CD4-positive, alpha-beta T cell treated with Interleukin-17A for 1 hour (primary cell): ENCODE measurements around the gene ZC3H18.

ENCODE experiments used
- DNase-seq: peaks from one replicate; pipeline ENCODE4 v3.0.0-alpha.2; 2020

Gene ZC3H18

DNA sequence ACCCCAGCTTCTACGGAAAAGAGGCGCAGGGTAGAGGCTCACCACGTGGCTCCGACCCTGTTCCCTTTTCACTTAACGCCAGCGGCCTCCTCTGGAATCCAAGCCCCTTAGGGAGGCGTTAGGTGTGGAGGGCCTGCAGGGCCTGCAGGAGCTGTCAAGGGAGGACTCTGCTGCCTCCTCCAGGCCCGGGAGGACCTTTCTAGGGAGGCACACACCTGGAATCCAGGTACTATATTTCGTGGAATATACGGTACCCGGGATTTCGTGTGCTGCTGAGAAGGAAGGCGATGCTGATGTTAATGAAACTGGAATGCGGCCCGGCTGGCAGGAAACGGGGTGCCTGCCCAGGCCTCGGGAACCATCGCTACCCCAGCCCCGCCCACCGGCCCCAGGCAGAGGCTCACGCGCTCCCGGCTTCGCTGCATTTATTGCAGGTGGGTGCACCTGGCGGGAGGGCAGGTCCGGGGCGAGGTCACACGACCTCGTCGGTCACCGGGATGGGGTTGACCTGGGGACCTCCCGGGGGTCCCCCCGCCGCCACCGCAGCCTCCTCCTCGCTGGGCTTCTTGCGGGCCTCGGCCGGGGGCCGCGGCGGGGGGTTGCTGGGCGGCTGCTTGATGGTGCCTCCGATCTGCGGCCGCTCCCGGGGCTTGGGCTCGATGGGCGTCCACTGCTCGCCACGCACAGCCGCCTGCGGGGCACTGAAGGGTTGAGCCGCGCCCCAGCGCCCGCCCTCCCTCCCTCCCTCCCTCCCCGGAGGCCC is 72.9 kb downstream of the ZC3H18 start:
- DNase-seq: no peak

- DNase-seq: no peak
Measured at GRCh38 chr16:88643644-88643932, 73.4 kb downstream of the ZC3H18 start.

DNA sequence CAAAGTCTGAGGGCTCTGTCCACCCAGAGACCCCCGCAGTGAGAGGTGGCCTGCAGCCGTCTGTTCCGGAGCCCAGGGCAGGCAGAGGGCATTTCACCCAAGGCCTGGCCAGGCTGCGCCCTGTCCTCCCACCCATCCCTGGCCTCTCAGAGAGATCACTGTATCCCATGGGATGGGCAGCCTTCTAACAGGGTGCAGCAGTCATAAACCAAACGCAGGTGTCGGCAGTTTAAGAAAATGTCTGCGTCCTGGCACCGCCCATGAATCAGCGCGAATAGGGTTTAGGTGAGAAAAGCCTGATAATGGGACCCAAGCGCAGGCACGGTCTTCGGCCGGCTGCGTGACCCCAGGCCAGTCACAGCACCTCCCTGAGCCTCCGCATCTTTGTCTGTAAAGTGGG is 75.3 kb downstream of the ZC3H18 start:
- DNase-seq: no peak

DNA sequence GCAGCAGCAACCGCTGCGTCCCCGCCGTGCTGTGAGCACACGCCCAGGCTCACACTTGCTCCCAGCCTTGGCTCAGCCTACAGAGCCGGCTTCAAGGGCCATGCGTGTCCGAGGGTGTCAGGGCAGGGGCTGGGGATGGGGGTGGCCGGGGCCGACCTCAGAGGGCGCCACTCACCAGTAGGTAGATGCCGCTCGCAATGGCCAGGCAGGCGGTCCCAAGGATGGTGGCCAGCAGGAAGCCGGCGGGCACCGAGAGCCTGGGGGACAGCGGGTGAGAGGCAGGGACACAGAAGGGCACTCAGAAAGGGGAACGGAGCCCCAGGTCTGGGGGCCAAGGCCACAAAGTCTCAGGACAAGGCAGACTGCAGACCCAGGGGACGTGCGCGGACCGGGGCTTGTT is 75.7 kb downstream of the ZC3H18 start:
- no peak for DNase-seq

- no peak for DNase-seq
Measured at GRCh38 chr16:88646345-88647034, 76.3 kb downstream of the ZC3H18 start.

DNA sequence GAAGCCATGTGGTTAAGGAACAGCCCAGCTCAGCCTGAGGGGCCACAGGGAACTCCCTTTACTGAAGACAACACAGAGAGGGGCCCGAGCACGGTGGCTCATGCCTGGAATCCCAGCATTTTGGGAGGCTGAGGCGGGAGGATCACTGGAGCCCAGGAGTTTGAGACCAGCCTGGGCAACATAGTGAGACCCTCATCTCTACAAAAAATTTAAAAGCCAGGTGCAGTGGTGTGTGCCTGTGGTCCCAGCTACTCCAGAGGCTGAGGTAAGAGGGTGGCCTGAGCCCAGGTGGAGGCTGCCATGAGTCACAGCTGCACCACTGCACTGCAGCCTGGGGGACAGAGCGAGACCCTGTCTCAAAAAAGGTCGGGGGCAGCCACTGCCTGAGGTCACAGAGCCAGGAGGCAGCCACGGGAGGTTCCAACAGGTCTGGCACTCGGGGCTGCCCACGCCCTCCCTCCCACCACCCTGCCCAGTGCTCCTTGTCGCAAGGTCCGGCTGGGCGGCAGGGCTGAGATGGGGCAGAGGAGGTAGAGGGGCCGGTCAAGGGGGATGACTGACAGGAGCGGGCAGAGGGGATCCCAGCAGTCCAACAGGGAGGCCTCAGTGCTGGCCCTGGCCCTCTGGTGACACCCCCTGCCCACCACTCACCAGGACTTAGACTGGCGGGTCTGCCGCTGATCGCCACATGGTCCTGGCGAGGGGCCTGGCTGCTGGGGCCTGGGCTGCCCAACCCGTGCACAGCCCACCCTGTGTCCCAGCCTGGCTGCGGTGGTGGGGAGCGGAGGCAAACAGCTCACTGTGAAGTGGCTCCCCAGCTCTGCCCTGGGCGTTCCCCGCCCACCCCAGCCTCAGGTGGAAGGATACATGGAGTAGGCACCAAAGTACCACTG is 77.2 kb downstream of the ZC3H18 start:
- DNase-seq: no peak

- no peak for DNase-seq
Measured at GRCh38 chr16:88649195-88649923, 79.2 kb downstream of the ZC3H18 start.

DNA sequence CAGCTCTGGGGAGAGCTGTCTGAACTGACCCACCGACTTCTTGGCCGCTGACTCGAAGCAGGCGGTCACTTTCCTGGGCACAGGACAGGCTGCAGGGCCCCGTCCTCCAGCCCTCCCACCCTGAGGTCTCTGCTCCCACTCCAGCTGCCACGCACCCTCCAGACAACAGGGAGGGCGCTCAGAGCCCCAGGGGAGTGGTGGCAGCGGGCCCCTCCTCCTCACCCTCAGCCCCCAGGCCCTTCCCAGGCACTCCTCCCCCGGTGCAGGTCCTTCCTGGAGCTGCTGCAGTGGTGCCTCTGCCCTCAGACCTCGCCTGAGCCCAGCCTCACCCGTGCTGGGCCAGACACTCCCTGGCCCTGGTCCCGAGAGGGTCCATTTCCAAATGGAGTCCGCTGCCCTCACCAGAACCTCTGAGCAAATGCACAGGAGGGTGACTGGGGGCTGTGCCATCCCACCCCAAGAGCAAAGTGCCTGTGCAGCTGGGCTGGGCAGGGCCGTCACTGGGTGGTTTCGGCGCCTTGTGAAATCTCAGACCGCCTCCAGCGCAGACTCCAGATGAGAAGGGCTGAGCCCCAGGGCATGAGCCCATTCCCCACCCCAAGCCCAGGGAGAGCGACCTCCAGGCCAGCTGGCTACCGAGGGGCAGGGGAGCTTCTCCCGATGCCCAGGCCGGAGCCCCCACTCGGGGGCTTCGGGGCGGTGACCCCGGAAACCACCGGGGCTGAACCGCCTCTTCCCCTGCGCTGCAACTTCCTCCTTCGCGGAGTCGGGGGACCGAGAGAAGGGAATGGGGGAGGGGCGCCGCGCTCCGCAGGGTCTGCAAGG is 79.9 kb downstream of the ZC3H18 start:
- peak; percentile 47 for DNase-seq

DNA sequence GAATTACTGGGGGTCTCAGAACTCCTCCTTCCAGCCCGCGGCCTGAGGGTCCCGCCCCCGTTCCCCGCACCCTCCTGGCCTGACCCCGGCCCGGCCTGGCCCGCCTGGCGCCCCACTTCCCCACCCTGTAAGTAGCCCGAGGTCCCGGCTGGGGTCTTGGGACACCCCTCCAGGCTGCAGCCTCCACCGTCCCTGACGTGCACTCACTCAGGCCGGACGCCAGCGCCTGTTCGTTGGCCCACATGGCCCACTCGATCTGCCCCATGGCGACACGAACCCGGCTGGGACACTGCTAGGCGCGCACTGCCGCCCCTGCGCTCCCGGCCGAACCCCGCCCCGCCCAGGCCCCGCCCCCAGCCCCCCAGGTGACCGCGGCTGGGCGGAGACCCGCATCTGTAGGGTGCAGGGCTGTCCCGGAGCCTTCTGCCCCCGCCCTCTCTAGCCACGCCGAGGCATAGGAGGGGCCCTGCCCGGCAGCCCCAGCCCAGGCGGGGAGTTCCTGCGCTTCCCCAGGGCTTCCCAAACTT is 80.6 kb downstream of the ZC3H18 start, which contains the start of gene CYBA:
TSS of gene CYBA (minus strand) at position 305 of the 527 bp plus-strand sequence. CDS start at position 265, 40 bp downstream.
- DNase-seq: peak; percentile 90

DNA sequence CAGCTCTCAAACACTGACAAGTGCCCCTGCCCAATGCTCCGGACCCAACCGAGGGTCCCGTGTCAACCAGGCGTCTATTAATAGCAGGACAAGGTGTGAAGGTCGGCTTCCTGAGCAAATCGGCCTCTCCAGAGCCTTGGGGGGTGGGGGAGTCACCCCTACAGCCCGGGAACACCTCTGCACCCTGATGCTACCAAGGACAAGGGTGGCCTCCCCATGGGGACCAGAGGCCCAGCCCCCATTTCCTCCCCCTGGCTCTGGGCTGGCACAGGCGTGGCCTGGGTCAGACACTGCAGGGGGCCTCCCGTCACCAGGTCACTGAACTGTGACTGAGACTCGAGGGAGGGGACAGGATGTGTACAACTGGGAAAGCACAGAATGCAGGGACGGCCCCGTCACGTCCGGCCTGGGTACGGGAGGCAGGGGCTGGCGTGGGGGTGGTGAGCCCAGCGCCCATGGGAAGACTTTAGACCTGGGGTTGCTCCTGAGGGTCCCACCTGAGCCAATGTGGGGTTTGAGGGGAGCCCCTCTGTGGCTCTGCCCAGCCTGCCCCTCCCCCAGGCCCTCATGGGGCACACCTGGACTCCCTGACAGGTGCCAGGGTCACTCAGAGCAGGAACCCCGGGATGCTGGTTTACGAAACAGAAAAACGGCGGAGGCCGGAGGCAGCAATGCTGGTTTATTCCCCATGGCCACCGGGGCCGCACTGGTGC is 81.2 kb downstream of the ZC3H18 start:
- DNase-seq: peak; percentile 90

DNA sequence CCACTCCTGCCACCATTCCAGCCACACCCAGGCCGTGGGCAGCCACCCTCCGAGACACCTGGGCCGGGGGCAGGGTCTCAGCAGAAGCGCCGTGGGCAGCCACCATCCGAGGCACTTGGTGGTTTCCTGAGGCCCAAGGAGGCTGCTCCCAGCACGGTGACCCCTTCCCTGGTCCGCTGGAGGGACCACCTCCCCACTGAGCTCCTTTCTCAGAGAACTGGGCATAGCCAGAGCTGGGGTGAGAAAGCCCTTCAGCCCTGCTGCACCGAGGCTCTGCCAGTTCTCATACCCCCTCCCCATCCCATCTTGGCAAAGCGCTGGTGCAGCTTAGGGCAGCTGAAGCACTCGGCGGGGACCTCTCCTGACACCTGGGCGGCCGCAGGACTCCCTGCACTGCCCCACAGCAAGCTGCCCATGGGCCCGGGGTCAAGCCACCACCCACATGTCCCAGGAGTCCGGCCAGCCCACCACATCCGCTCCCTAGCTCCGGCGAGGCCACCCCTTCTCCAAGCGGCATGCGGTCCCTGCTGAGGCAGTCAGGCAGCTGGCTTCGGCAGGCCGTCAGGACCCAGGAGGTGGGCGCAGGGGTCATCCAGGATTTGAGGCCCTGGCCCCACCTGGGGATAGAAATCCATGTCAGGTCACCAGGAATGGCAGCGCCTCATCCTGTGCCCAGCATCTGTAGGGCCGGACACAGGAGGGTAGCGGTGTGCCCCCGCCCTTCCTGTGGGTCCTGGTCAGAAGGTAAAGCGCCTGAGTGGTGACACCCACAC is 82.0 kb downstream of the ZC3H18 start:
- no peak for DNase-seq

DNA sequence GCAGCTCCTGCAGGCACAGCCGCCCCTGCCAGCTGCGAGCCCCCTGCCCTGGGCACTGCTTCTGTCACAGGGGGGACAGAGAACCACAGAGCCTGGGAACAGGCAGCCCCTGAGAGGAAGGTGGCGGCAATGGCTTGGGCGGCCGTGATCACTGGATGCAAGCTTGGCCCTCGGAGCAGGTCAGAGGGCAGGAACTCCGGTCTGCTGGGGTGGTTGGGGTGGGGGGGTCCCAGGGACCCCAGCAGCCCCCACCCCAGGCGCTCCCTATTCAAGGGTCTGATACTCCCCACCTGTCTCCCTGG is 82.5 kb downstream of the ZC3H18 start:
- DNase-seq: no peak

GRCh38 chr16:88653101-88653500 is 82.9 kb downstream of the ZC3H18 start:
- DNase-seq: no peak

DNA sequence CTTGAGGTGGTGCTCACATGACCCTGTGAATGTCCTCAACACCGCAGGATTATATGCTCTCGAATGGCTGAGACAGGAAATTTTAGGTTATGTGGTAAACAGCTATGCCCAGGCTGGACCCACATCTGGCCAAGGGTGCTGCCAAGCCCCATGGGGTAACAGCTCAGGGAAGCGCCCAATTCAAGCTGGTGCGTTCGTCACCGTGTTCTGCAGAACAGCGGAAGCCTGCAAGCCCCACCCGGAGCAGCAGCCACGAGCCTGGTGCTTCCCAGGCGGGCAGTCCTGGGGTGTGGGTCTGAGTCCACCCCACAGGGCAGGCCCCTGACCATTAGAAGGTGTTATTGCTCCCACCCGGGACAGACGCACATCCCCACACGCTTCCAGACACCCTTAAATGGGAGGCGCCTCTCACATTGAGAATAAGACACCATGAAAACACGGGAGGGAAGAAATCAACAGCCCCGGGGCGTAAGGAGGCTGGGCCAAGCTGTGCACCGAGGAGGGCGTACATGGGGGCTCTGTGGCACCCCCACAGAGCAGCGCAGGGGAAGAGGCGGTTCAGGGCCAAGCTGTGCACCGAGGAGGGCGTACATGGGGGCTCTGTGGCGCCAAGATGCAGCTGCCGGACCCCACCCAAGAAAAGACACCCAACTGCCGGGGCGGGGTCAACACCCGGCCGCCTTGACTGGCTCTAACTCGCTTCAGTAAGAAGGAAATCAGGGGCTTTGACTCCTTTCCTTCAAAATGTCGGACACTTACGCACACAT is 83.6 kb downstream of the ZC3H18 start:
- DNase-seq: peak; percentile 33

DNA sequence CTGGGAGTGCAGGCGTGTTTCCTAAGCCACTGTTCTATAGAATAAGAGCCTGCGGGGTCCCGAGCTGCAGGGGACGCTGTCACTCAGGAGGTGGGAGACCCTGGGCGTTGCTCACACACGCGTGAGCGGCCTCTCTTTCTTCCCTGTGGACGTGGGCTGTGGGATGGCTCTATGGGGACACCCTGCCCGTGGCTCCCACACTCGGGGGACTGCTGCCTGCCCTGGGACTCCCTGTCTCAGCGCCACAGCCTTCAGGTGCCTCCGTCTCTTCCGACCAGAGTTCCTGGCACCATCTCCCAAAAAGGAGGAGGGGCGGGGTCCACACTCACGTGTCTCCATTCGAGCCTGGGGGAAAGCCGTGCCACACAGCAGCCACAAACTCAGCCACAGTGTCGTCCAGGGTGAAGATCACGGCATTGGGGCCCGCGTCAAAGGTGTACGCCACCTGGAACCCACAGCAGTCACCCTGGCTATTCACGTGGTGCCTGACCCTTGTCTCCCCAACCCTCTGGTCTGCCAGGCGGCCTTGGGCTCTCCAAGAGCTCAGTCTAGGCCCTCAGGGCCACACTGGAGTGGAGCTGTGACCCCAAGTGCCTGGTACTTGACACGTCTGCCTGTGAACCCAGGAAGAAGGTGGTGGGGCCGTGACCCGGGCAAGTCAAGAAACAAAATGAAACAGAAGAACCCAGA is 84.3 kb downstream of the ZC3H18 start:
- DNase-seq: no peak

GRCh38 chr16:88655053-88655732 is 85.0 kb downstream of the ZC3H18 start:
- DNase-seq: no peak

GRCh38 chr16:88655733-88656281 is 85.6 kb downstream of the ZC3H18 start:
- DNase-seq: no peak
